ENCODE results near the gene CAMK2B.
A peak's percentile ranks its signal among the peaks of the same experiment; 100 is the strongest.

CAMK2B gene

GRCh38 chr7:44247868-44248651, 77.3 kb downstream of the CAMK2B start:
- peak; percentile 25 for DNase-seq

GRCh38 chr7:44246396-44247113, 78.8 kb downstream of the CAMK2B start:
- no peak for DNase-seq

- no peak for DNase-seq
Measured at GRCh38 chr7:44244282-44244681, 81.1 kb downstream of the CAMK2B start.

GRCh38 chr7:44242091-44242490, 83.3 kb downstream of the CAMK2B start:
- DNase-seq: no peak

GRCh38 chr7:44240983-44241510, 84.3 kb downstream of the CAMK2B start:
- DNase-seq: peak; percentile 62

GRCh38 chr7:44240376-44240775, 85.0 kb downstream of the CAMK2B start:
- DNase-seq: no peak

GRCh38 chr7:44239361-44239760, 86.0 kb downstream of the CAMK2B start:
- no peak for DNase-seq

- DNase-seq: no peak
Measured at GRCh38 chr7:44238116-44238695, 87.2 kb downstream of the CAMK2B start.

- DNase-seq: no peak
Measured at GRCh38 chr7:44237696-44238095, 87.7 kb downstream of the CAMK2B start.

GRCh38 chr7:44236333-44236728, 89.1 kb downstream of the CAMK2B start:
- DNase-seq: no peak

- DNase-seq: peak; percentile 29
Measured at GRCh38 chr7:44235582-44236332, 89.6 kb downstream of the CAMK2B start.

GRCh38 chr7:44235066-44235465, 90.3 kb downstream of the CAMK2B start:
- no peak for DNase-seq

GRCh38 chr7:44232901-44233715, 92.3 kb downstream of the CAMK2B start:
- DNase-seq: no peak

GRCh38 chr7:44232396-44232795, 93.0 kb downstream of the CAMK2B start:
- DNase-seq: no peak

GRCh38 chr7:44231088-44231487, 94.3 kb downstream of the CAMK2B start:
- no peak for DNase-seq

- DNase-seq: no peak
Measured at GRCh38 chr7:44230286-44230685, 95.1 kb downstream of the CAMK2B start.

- DNase-seq: no peak
Measured at GRCh38 chr7:44229546-44230105, 95.8 kb downstream of the CAMK2B start.

- no peak for DNase-seq
Measured at GRCh38 chr7:44228571-44229350, 96.6 kb downstream of the CAMK2B start.

- no peak for DNase-seq
Measured at GRCh38 chr7:44227911-44228310, 97.5 kb downstream of the CAMK2B start.

- DNase-seq: no peak
Measured at GRCh38 chr7:44226396-44226753, 99.0 kb downstream of the CAMK2B start.
